H1 (cell line): ENCODE data around the gene SLC19A1. TPM values are rescaled to one million over a fixed set of nuclear protein-coding genes. Genes with fewer than 3 reads are reported as not detected.

Experiments used
- CTCF ChIA-PET: fragments of 300-600 bp; sonication (Branson Sonifier 250); formaldehyde crosslinking; loops from one replicate; lab custom pipeline; 2021; ENCODE audit not compliant: partially characterized antibody; lab: Charles Lee
- POLR2A ChIA-PET: fragments of 300-600 bp; sonication (Branson Sonifier 250); formaldehyde crosslinking; loops from one replicate; lab custom pipeline; 2021; ENCODE audit warnings: inconsistent platforms; ENCODE audit not compliant: partially characterized antibody; lab: Charles Lee
- DNase-seq, 2 experiments: peaks; one replicate each; pipeline versions ENCODE4 v3.0.0 to v3.0.0-alpha.2; 2010 to 2022; ENCODE audit warnings: low spot score in 2 of 2, low read depth in 1 of 2, mixed read lengths in 1 of 2
- FAIRE-seq: peaks from 2 replicates; lab custom pipeline; 2011; peaks lifted over from hg19 to GRCh38; lab: Jason Lieb, UNC
- H2AFZ ChIP-seq: 2 replicates; pipeline ENCODE4 v1.8.1; 2012; ENCODE audit warnings: low read length, inconsistent platforms
- H2AK5ac ChIP-seq: 2 replicates; pipeline ENCODE4 v1.6.1; 2013; ENCODE audit warnings: low read depth, low read length
- H2BK120ac ChIP-seq: replicated peaks from 2 replicates; pipeline ENCODE3; 2013; ENCODE audit warnings: low read depth, low read length, inconsistent platforms
- H2BK12ac ChIP-seq: 2 replicates; pipeline ENCODE4 v1.6.1; 2013; ENCODE audit warnings: low read depth, low read length
- H2BK15ac ChIP-seq: 2 replicates; pipeline ENCODE4 v1.6.1; 2013; ENCODE audit warnings: low read length
- H2BK20ac ChIP-seq: 2 replicates; pipeline ENCODE4 v1.6.1; 2013; ENCODE audit warnings: low read length
- H2BK5ac ChIP-seq: 2 replicates; pipeline ENCODE4 v1.6.1; 2013; ENCODE audit warnings: low read depth, low read length
- H3K14ac ChIP-seq: 2 replicates; pipeline ENCODE4 v1.6.1; 2013; ENCODE audit warnings: inconsistent platforms; ENCODE audit not compliant: insufficient read length
- H3K18ac ChIP-seq: 2 replicates; pipeline ENCODE4 v1.6.1; 2013; ENCODE audit warnings: low read length; ENCODE audit errors: extremely low read depth
- H3K23ac ChIP-seq: 2 replicates; pipeline ENCODE4 v1.6.1; 2013; ENCODE audit warnings: inconsistent platforms; ENCODE audit not compliant: insufficient read length
- H3K23me2 ChIP-seq: 2 replicates; pipeline ENCODE4 v1.6.1; 2013; ENCODE audit warnings: low read depth, low read length
- H3K27ac ChIP-seq: 2 replicates; pipeline ENCODE4 v1.6.1; 2011; ENCODE audit warnings: low read depth, low read length, inconsistent platforms
- H3K27me3 ChIP-seq, 4 experiments: replicated peaks in 1 of 4; 1 replicate in 1 of 4; 2 replicates in 3 of 4; pipeline versions ENCODE4 v1.6.1 to v1.8.1; 2011 to 2013; ENCODE audit warnings: low read length in 3 of 4, mild to moderate bottlenecking in 3 of 4, inconsistent platforms in 2 of 4, mixed read lengths in 2 of 4, moderate library complexity in 1 of 4; ENCODE audit not compliant: control insufficient read depth in 3 of 4, insufficient read depth in 3 of 4; ENCODE audit errors: extremely low read depth in 1 of 4
- H3K36me3 ChIP-seq, 4 experiments: 2 replicates each; pipeline versions ENCODE4 v1.6.1 to v1.8.1; 2011 to 2013; ENCODE audit warnings: mild to moderate bottlenecking in 4 of 4, low read length in 3 of 4, moderate library complexity in 2 of 4, control low read depth in 1 of 4, inconsistent platforms in 1 of 4; ENCODE audit not compliant: insufficient read depth in 4 of 4, control insufficient read depth in 2 of 4
- H3K4ac ChIP-seq: replicated peaks from 2 replicates; pipeline ENCODE3; 2013; ENCODE audit warnings: low read length, low read depth, mixed read lengths, inconsistent platforms; ENCODE audit not compliant: insufficient read length
- H3K4me1 ChIP-seq, 4 experiments: replicated peaks in 1 of 4; 1 replicate in 1 of 4; 2 replicates in 3 of 4; pipeline versions ENCODE4 v1.6.1 to v1.8.1; 2011 to 2013; ENCODE audit warnings: low read length in 3 of 4, inconsistent platforms in 2 of 4, mixed read lengths in 1 of 4; ENCODE audit not compliant: insufficient read depth in 4 of 4, control insufficient read depth in 3 of 4
- H3K4me2 ChIP-seq, 2 experiments: 2 replicates each; pipeline versions ENCODE4 v1.6.1 to v1.8.1; 2011 to 2013; ENCODE audit warnings: low read depth in 2 of 2, low read length in 2 of 2, control low read depth in 1 of 2, inconsistent platforms in 1 of 2, mild to moderate bottlenecking in 1 of 2; ENCODE audit not compliant: insufficient read depth in 1 of 2
- H3K4me3 ChIP-seq, 4 experiments: fragments of 200-600, 300-600 bp in 1 of 4; sonication (generic), shearing (Covaris generic), sonication (Bioruptor Twin) in 1 of 4; 2 replicates each; pipeline versions ENCODE4 v1.5.1 to v1.8.1; 2011 to 2016; ENCODE audit warnings: low read length in 4 of 4, low read depth in 3 of 4, control low read depth in 2 of 4, inconsistent platforms in 2 of 4, mild to moderate bottlenecking in 2 of 4, mixed read lengths in 1 of 4, moderate library complexity in 1 of 4; ENCODE audit not compliant: insufficient read depth in 2 of 4; ENCODE audit errors: extremely low read depth in 1 of 4
- H3K56ac ChIP-seq: replicated peaks from 2 replicates; pipeline ENCODE3; 2013; ENCODE audit warnings: low read depth, mild to moderate bottlenecking, mixed read lengths, low read length, inconsistent platforms; ENCODE audit not compliant: insufficient read length
- H3K79me1 ChIP-seq: 2 replicates; pipeline ENCODE4 v1.6.1; 2013; ENCODE audit warnings: low read depth, low read length, control low read depth
- H3K79me2 ChIP-seq, 2 experiments: 2 replicates each; pipeline versions ENCODE4 v1.6.1 to v1.8.1; 2012 to 2013; ENCODE audit warnings: low read length in 2 of 2, mild to moderate bottlenecking in 2 of 2, inconsistent platforms in 1 of 2; ENCODE audit not compliant: insufficient read depth in 2 of 2, control insufficient read depth in 1 of 2
- H3K9ac ChIP-seq, 4 experiments: replicated peaks in 1 of 4; 1 replicate in 1 of 4; 2 replicates in 3 of 4; pipeline versions ENCODE4 v1.6.1 to v1.8.1; 2011 to 2013; ENCODE audit warnings: low read depth in 3 of 4, low read length in 3 of 4, control low read depth in 2 of 4, mild to moderate bottlenecking in 2 of 4, moderate library complexity in 2 of 4, inconsistent platforms in 1 of 4; ENCODE audit errors: extremely low read depth in 1 of 4
- H3K9me3 ChIP-seq, 2 experiments: 2 replicates each; pipeline versions ENCODE4 v1.6.1 to v1.8.1; 2012 to 2013; ENCODE audit warnings: mild to moderate bottlenecking in 2 of 2, moderate library complexity in 2 of 2, control low read depth in 1 of 2, inconsistent platforms in 1 of 2, low read depth in 1 of 2, low read length in 1 of 2, mixed read lengths in 1 of 2; ENCODE audit not compliant: insufficient read depth in 2 of 2
- H4K20me1 ChIP-seq, 2 experiments: replicated peaks in 1 of 2; 2 replicates each; pipeline versions ENCODE3 to v1.8.1; 2011 to 2013; ENCODE audit warnings: inconsistent platforms in 2 of 2, low read length in 2 of 2, mild to moderate bottlenecking in 1 of 2; ENCODE audit not compliant: insufficient read depth in 2 of 2, control insufficient read depth in 1 of 2
- H4K5ac ChIP-seq: 2 replicates; pipeline ENCODE4 v1.6.1; 2013; ENCODE audit warnings: low read length, low read depth, mixed read lengths, inconsistent platforms; ENCODE audit not compliant: insufficient read length
- H4K8ac ChIP-seq: 2 replicates; pipeline ENCODE4 v1.8.0; 2013; ENCODE audit warnings: mild to moderate bottlenecking, moderate library complexity, low read length, inconsistent platforms; ENCODE audit not compliant: insufficient read depth; ENCODE audit errors: extremely low read depth
- H4K91ac ChIP-seq: replicated peaks from 2 replicates; pipeline ENCODE3; 2013; ENCODE audit warnings: low read length, mixed read lengths, inconsistent platforms; ENCODE audit not compliant: insufficient read length
- CBX8 ChIP-seq: fragments of 300-800, 300-1000 bp; sonication (generic); IDR thresholded peaks from 2 replicates; pipeline ENCODE4 v1.7.1; 2016; ENCODE audit warnings: low read depth, low read length, borderline replicate concordance
- EP300 ChIP-seq, 2 experiments: IDR thresholded peaks; 1 replicate in 1 of 2; 2 replicates in 1 of 2; pipeline ENCODE4 v1.6.1; 2011 to 2012; ENCODE audit warnings: low read depth in 2 of 2, low read length in 2 of 2, mild to moderate bottlenecking in 2 of 2, borderline replicate concordance in 1 of 2, inconsistent platforms in 1 of 2, moderate library complexity in 1 of 2
- GABPA ChIP-seq: IDR thresholded peaks from 2 replicates; pipeline ENCODE4 v1.6.1; 2011; ENCODE audit warnings: mild to moderate bottlenecking, low read length, moderate library complexity, borderline replicate concordance; ENCODE audit not compliant: insufficient read depth
- KDM5A ChIP-seq: fragments of 200-600 bp; IDR thresholded peaks from 2 replicates; pipeline ENCODE4 v1.7.1; 2012; ENCODE audit warnings: mild to moderate bottlenecking, low read length, inconsistent platforms, mixed read lengths
- POU5F1 ChIP-seq: IDR thresholded peaks from 2 replicates; pipeline ENCODE4 v1.6.1; 2011; ENCODE audit warnings: low read depth, mild to moderate bottlenecking, low read length, moderate library complexity
- TAF1 ChIP-seq: IDR thresholded peaks from 2 replicates; pipeline ENCODE4 v1.6.1; 2011; ENCODE audit warnings: mild to moderate bottlenecking, low read depth, low read length
- WGBS, 2 experiments: shearing (Covaris generic) in 1 of 2; methylation state at CpG; one replicate each; pipeline versions ENCODE4 v1.1.6 to v1.1.7; 2013 to 2015; ENCODE audit warnings: low lambda C conversion rate in 2 of 2, mixed read lengths in 2 of 2, inconsistent platforms in 1 of 2, low coverage in 1 of 2, missing lambda C conversion rate in 1 of 2; ENCODE audit not compliant: insufficient replicate concordance in 2 of 2, insufficient coverage in 1 of 2, insufficient read length in 1 of 2; ENCODE audit errors: extremely low coverage in 1 of 2, missing lambda C conversion rate in 1 of 2; 5-methylcytosine and 5-hydroxymethylcytosine counted together
- polyA plus RNA-seq, 7 experiments: library from polyadenylated mRNA; depleted of rRNA in 3 of 7; stranded (reverse) in 5 of 7; unstranded in 2 of 7; fragments of >200 nt in 5 of 7; fragments of 200-250 nt in 2 of 7; gene quantifications; 1 replicate in 5 of 7; 2 replicates in 1 of 7; 4 replicates in 1 of 7; pipeline versions ENCODE4 v1.2.1 to v1.2.3, GENCODE V29; 2011 to 2013; ENCODE audit warnings: missing spikeins in 2 of 7, mixed read lengths in 2 of 7
- total RNA-seq: library from RNA; stranded (reverse); fragmentation: NEBNext Ultra II Directional; extraction: Animal tissue kit (Norgen Biotek cat#: 25700); gene quantifications from 2 replicates; pipeline ENCODE4 v1.2.1, GENCODE V29; 2021

The SLC19A1 gene
- total and polyA plus RNA-seq, 2 of the 8 experiments (the other 6 are each of a cell fraction or from before 2014, with no cell fraction given), result 31.6 to 43.8 TPM

GRCh38 chr21:45451091-45451740 lies 91.0 kb downstream of the SLC19A1 start:
- H3K18ac ChIP-seq, result no peak overlapping the region
- ChIA-PET CTCF (interaction anchor here (0.5 to 3.7 kb wide), 5 partner anchors 8 to 1044 kb away, joined by 3 to 17 read pairs (median 3); no protein-coding TSS in a partner anchor), POLR2A (no interaction called here)
- no peaks in the 10 kb centered on the region; a peak in 1 of 7 replicates for H3K4me1 ChIP-seq
- peaks cover 0 to 10% of the 10 kb centered on the region in 2 experiments; a peak in 2 of 4 replicates for H3K9me3 ChIP-seq
- 97% methylated on average over 20 of the region's 20 CpGs; no CpG with 5 or more reads in 1 of the 2 experiments for WGBS, 2 experiments
- no peak overlapping the region for H3K4ac ChIP-seq
- H3K4me2 ChIP-seq, result no peak overlapping the region
- no peak overlapping the region for H3K27ac ChIP-seq
- no peak overlapping the region for H2BK20ac ChIP-seq
- no peak overlapping the region for H2BK12ac ChIP-seq
- DNase-seq (no peak), FAIRE-seq (no peak)
- no peak overlapping the region for H2BK120ac ChIP-seq
- no peak overlapping the region for H2BK5ac ChIP-seq
- no peak overlapping the region for H3K4me3 ChIP-seq
- H3K14ac ChIP-seq, result no peak overlapping the region
- H3K56ac ChIP-seq, result no peak overlapping the region
- H4K20me1 ChIP-seq, result peaks cover 24 to 47% of the 10 kb centered on the region in 2 experiments
- no peak overlapping the region for H4K5ac ChIP-seq
- no peak overlapping the region for H3K23ac ChIP-seq
- no peak overlapping the region for H2BK15ac ChIP-seq
- no peaks in the 10 kb centered on the region for H3K27me3 ChIP-seq
- H3K36me3 ChIP-seq, result peaks cover 0 to 8% (median 7%) of the 10 kb centered on the region in 4 experiments; a peak in 7 of 8 replicates
- no peak overlapping the region for H4K8ac ChIP-seq
- H3K79me1 ChIP-seq, result peaks cover 29% of the 10 kb centered on the region
- H4K91ac ChIP-seq, result no peak overlapping the region
- no peak overlapping the region for H2AFZ ChIP-seq
- peaks cover 4% of the 10 kb centered on the region; the same call in 1 of the 2 replicates for H3K23me2 ChIP-seq
- peaks cover 15 to 77% of the 10 kb centered on the region in 2 experiments for H3K79me2 ChIP-seq
- H3K9ac ChIP-seq, result no peak overlapping the region
- no peak overlapping the region for H2AK5ac ChIP-seq
- TF ChIP-seq TAF1 (no peak), EP300 (IDR thresholded peaks at IDR 0.05; ENCODE audit: borderline replicate concordance in 1 of 2, low read depth in 2 of 2, low read length in 2 of 2) (no peak), KDM5A (no peak), CBX8 (no peak), POU5F1 (no peak), GABPA (no peak)
